ENCODE data around the gene TTC39C.

The TTC39C gene

DNA sequence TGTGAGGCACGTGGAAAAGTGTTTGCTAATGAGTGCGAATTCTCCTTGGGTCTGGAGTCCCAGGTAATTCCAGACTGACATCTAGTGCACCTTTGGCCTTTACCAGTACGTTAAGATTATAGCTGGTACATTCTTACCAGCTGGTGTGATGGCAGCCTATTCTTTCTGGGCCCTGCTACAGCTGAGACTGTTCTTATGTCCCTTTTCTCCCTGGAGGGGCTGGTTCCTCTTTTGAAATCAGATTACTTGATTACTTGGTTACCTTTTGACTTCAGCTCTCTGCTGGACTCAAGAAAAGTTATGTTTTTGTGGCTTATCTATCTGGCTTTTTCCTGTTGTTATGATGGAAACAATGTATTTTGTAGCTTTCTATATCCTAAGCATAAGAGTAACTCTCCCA, 138.8 kb downstream of the TTC39C start:
- TF ChIP-seq TCF12 (IDR thresholded peaks at IDR 0.05; ENCODE audit: low read depth): no peak
- TF ChIP-seq YY1 (IDR thresholded peaks at IDR 0.05; ENCODE audit: low read depth): no peak
- no peak for TF ChIP-seq EGR1 (IDR thresholded peaks at IDR 0.05)
- TF ChIP-seq NFIC (IDR thresholded peaks at IDR 0.05): no peak
- TF ChIP-seq FOXM1 (IDR thresholded peaks at IDR 0.05; ENCODE audit: borderline replicate concordance, low read depth): no peak
- no peak for TF ChIP-seq EP300 (IDR thresholded peaks at IDR 0.05; ENCODE audit: borderline replicate concordance)
- TF ChIP-seq TAF1 (IDR thresholded peaks at IDR 0.05; ENCODE audit: low read depth): no peak
- TF ChIP-seq CEBPB (IDR thresholded peaks at IDR 0.05): no peak
- TF ChIP-seq, protein P1, sequence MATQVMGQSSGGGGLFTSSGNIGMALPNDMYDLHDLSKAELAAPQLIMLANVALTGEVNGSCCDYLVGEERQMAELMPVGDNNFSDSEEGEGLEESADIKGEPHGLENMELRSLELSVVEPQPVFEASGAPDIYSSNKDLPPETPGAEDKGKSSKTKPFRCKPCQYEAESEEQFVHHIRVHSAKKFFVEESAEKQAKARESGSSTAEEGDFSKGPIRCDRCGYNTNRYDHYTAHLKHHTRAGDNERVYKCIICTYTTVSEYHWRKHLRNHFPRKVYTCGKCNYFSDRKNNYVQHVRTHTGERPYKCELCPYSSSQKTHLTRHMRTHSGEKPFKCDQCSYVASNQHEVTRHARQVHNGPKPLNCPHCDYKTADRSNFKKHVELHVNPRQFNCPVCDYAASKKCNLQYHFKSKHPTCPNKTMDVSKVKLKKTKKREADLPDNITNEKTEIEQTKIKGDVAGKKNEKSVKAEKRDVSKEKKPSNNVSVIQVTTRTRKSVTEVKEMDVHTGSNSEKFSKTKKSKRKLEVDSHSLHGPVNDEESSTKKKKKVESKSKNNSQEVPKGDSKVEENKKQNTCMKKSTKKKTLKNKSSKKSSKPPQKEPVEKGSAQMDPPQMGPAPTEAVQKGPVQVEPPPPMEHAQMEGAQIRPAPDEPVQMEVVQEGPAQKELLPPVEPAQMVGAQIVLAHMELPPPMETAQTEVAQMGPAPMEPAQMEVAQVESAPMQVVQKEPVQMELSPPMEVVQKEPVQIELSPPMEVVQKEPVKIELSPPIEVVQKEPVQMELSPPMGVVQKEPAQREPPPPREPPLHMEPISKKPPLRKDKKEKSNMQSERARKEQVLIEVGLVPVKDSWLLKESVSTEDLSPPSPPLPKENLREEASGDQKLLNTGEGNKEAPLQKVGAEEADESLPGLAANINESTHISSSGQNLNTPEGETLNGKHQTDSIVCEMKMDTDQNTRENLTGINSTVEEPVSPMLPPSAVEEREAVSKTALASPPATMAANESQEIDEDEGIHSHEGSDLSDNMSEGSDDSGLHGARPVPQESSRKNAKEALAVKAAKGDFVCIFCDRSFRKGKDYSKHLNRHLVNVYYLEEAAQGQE (IDR thresholded peaks at IDR 0.05; ENCODE audit: low read depth): no peak
- TF ChIP-seq CREB1 (IDR thresholded peaks at IDR 0.05; ENCODE audit: low read depth): no peak
- TF ChIP-seq, protein P2, sequence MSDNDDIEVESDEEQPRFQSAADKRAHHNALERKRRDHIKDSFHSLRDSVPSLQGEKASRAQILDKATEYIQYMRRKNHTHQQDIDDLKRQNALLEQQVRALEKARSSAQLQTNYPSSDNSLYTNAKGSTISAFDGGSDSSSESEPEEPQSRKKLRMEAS (IDR thresholded peaks at IDR 0.05): no peak
- TF ChIP-seq, protein P3, sequence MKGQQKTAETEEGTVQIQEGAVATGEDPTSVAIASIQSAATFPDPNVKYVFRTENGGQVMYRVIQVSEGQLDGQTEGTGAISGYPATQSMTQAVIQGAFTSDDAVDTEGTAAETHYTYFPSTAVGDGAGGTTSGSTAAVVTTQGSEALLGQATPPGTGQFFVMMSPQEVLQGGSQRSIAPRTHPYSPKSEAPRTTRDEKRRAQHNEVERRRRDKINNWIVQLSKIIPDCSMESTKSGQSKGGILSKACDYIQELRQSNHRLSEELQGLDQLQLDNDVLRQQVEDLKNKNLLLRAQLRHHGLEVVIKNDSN (IDR thresholded peaks at IDR 0.05): no peak
- no peak for TF ChIP-seq TEAD4 (IDR thresholded peaks at IDR 0.05)
- TF ChIP-seq ZBTB7A (IDR thresholded peaks at IDR 0.05; ENCODE audit: low read depth): no peak
- no peak for TF ChIP-seq RAD21 (IDR thresholded peaks at IDR 0.05; ENCODE audit: low read depth)

DNA sequence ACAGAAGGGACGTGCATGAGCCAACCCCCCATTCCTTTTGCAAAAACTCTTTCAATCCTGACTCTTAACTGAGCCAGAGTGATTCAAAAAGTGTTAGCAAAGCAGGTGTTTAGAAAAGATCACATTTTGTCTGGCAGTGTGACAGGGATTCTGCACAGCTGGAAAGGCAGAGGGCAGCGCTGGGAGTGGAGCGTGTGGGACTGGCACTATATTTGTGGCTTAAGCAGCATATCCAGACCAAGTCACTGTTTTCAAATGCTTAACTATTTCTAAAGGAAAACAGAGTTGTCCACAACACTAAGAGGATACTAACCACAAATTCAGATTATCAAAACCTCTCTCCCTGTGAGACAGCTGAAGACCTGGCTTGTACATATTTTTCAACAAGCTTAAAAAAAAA, 143.3 kb downstream of the TTC39C start:
- TF ChIP-seq TEAD4 (IDR thresholded peaks at IDR 0.05): no peak
- TF ChIP-seq, protein P3 (IDR thresholded peaks at IDR 0.05): no peak
- TF ChIP-seq, protein P2 (IDR thresholded peaks at IDR 0.05): no peak
- no peak for TF ChIP-seq CEBPB (IDR thresholded peaks at IDR 0.05)
- no peak for TF ChIP-seq FOXM1 (IDR thresholded peaks at IDR 0.05; ENCODE audit: borderline replicate concordance, low read depth)
- TF ChIP-seq, protein P1 (IDR thresholded peaks at IDR 0.05; ENCODE audit: low read depth): no peak
- TF ChIP-seq EGR1 (IDR thresholded peaks at IDR 0.05): no peak
- no peak for TF ChIP-seq EP300 (IDR thresholded peaks at IDR 0.05; ENCODE audit: borderline replicate concordance)
- no peak for TF ChIP-seq TCF12 (IDR thresholded peaks at IDR 0.05; ENCODE audit: low read depth)
- TF ChIP-seq RAD21 (IDR thresholded peaks at IDR 0.05; ENCODE audit: low read depth): no peak
- no peak for TF ChIP-seq ZBTB7A (IDR thresholded peaks at IDR 0.05; ENCODE audit: low read depth)
- no peak for TF ChIP-seq TAF1 (IDR thresholded peaks at IDR 0.05; ENCODE audit: low read depth)
- TF ChIP-seq YY1 (IDR thresholded peaks at IDR 0.05; ENCODE audit: low read depth): no peak
- no peak for TF ChIP-seq CREB1 (IDR thresholded peaks at IDR 0.05; ENCODE audit: low read depth)
- TF ChIP-seq NFIC (IDR thresholded peaks at IDR 0.05): no peak

DNA sequence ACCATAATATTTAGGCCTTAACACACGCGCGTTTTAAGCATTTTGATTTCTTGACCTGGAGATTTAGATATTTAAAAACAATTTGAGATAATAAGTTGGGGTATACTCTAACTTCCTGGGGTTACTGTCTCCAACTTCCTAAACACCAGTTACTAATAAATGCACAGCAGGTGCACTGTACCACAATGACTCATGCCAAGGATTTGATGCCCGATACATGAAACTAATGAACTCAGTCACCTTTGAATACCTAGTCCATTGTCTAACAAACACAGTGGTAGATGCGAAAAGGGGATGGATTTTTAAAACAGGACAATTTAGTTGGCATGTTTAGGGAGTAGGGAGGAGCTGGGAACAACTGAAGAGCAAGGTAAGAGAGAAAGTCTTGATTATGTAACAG, 145.5 kb downstream of the TTC39C start:
- TF ChIP-seq RAD21 (IDR thresholded peaks at IDR 0.05; ENCODE audit: low read depth) (no peak), NFIC (IDR thresholded peaks at IDR 0.05) (0 out of 2 replicates have a peak, but pooled peaks have one; percentile 11)

DNA sequence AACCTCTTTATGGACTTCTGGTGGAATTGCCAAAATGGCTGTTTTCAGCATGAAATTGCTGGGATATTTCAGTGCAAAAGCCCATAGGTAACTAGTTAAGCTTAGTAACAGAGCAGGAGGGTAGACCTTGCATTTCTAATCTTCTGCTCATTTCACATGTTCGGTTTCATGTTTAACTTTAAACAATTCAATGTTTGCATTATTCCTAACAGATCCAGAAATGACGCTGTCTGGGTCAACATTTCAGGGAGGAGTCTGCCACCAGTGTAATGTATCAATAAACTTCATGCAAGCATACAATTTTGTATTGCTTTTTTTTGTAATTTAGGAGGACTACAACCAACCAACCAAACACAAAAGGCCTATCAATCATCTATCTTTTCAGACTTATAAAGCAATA, 146.8 kb downstream of the TTC39C start:
- TF ChIP-seq CREB1 (IDR thresholded peaks at IDR 0.05; ENCODE audit: low read depth) (no peak), FOXM1 (IDR thresholded peaks at IDR 0.05; ENCODE audit: borderline replicate concordance, low read depth) (no peak), YY1 (IDR thresholded peaks at IDR 0.05; ENCODE audit: low read depth) (no peak)
- TF ChIP-seq, protein P3 (IDR thresholded peaks at IDR 0.05): no peak

DNA sequence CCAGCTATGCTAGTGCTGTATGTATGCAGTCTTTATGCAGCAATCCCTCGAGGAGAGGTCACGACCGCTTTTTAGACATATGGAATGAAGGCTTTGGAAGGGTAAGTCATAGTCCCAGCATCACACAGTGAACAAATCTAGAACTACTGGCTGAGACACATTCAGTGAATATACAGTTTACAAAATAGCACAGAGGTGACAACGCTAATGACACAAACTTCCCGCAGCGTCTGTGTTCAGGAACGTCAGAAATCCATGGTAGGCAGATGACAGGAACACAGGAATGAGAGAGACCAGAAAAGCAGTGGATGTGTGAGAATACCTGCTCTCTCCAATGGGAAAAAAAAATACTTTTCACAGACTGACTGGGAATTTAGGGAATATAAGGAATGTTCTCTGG, 153.9 kb downstream of the TTC39C start:
- TF ChIP-seq, protein P1 (IDR thresholded peaks at IDR 0.05; ENCODE audit: low read depth): no peak
- no peak for TF ChIP-seq RAD21 (IDR thresholded peaks at IDR 0.05; ENCODE audit: low read depth)
- no peak for TF ChIP-seq CREB1 (IDR thresholded peaks at IDR 0.05; ENCODE audit: low read depth)
- TF ChIP-seq TCF12 (IDR thresholded peaks at IDR 0.05; ENCODE audit: low read depth): no peak
- TF ChIP-seq NFIC (IDR thresholded peaks at IDR 0.05): no peak
- no peak for TF ChIP-seq TEAD4 (IDR thresholded peaks at IDR 0.05)
- TF ChIP-seq ZBTB7A (IDR thresholded peaks at IDR 0.05; ENCODE audit: low read depth): no peak
- TF ChIP-seq CEBPB (IDR thresholded peaks at IDR 0.05): no peak
- TF ChIP-seq, protein P2 (IDR thresholded peaks at IDR 0.05): no peak
- TF ChIP-seq EP300 (IDR thresholded peaks at IDR 0.05; ENCODE audit: borderline replicate concordance): no peak
- TF ChIP-seq, protein P3 (IDR thresholded peaks at IDR 0.05): no peak
- TF ChIP-seq YY1 (IDR thresholded peaks at IDR 0.05; ENCODE audit: low read depth): no peak

Data from Ishikawa (cell line).